SK-N-SH (cell line): ENCODE data around the gene BEST1. TPM values are rescaled to one million over a fixed set of nuclear protein-coding genes. Genes with fewer than 3 reads are reported as not detected.

ENCODE experiments used
- CTCF ChIA-PET: fragments of 300-600, 350-600 bp; formaldehyde crosslinking; extraction: SDS; loops from one replicate; lab custom pipeline; 2021; lab: Yijun Ruan, JAX
- POLR2A ChIA-PET: fragments of 350-600 bp; sonication (Branson Sonifier 250); formaldehyde crosslinking; extraction: SDS; loops from one replicate; lab custom pipeline; 2020; ENCODE audit warnings: antibody characterized with exemption, inconsistent platforms; lab: Yijun Ruan, JAX
- DNase-seq: peaks from one replicate; pipeline ENCODE4 v3.0.0; 2012
- H2AFZ ChIP-seq: fragments of 200-600 bp; sonication (generic); 2 replicates; pipeline ENCODE4 v1.8.1; 2016; ENCODE audit warnings: antibody characterized with exemption, mild to moderate bottlenecking, low read depth
- H3F3A ChIP-seq: fragments of 200-600 bp; sonication (generic); replicated peaks from 2 replicates; pipeline ENCODE3; 2016; ENCODE audit warnings: antibody characterized with exemption, mild to moderate bottlenecking; ENCODE audit not compliant: insufficient read depth
- H3K27ac ChIP-seq, 2 experiments: fragments of 200-500 bp in 1 of 2; fragments of 200-600 bp in 1 of 2; sonication (Bioruptor generic) in 1 of 2; sonication (generic), shearing (Covaris generic) in 1 of 2; 2 replicates each; pipeline versions ENCODE4 v1.5.1 to v1.6.1; 2014 to 2016; ENCODE audit warnings: low read depth in 2 of 2, inconsistent platforms in 1 of 2, low read length in 1 of 2, mild to moderate bottlenecking in 1 of 2, mixed read lengths in 1 of 2
- H3K27me3 ChIP-seq: fragments of 200-600 bp; sonication (generic), shearing (Covaris generic); 2 replicates; pipeline ENCODE4 v1.6.1; 2016; ENCODE audit warnings: mixed run types; ENCODE audit not compliant: insufficient read depth
- H3K36me3 ChIP-seq, 2 experiments: fragments of 200-500 bp in 1 of 2; fragments of 200-600 bp in 1 of 2; sonication (Bioruptor generic) in 1 of 2; sonication (generic) in 1 of 2; replicated peaks in 1 of 2; 2 replicates each; pipeline versions ENCODE3 to v1.5.1; 2014 to 2016; ENCODE audit warnings: low read length in 1 of 2, mild to moderate bottlenecking in 1 of 2; ENCODE audit not compliant: insufficient read depth in 2 of 2, control insufficient read depth in 1 of 2
- H3K4me1 ChIP-seq, 2 experiments: fragments of 200-500 bp in 1 of 2; fragments of 200-600 bp in 1 of 2; sonication (Bioruptor generic) in 1 of 2; sonication (generic), shearing (Covaris generic) in 1 of 2; 2 replicates each; pipeline versions ENCODE4 v1.5.1 to v1.6.1; 2014 to 2016; ENCODE audit warnings: low read depth in 1 of 2, low read length in 1 of 2, mixed run types in 1 of 2; ENCODE audit not compliant: insufficient read depth in 2 of 2, control insufficient read depth in 1 of 2
- H3K4me2 ChIP-seq: fragments of 200-600 bp; sonication (generic), shearing (Covaris generic); 2 replicates; pipeline ENCODE4 v1.6.1; 2017; ENCODE audit warnings: mixed run types
- H3K4me3 ChIP-seq, 2 experiments: fragments of 200-500 bp in 1 of 2; fragments of 200-600 bp in 1 of 2; sonication (Bioruptor generic) in 1 of 2; sonication (generic), shearing (Covaris generic) in 1 of 2; 2 replicates each; pipeline versions ENCODE4 v1.5.1 to v1.8.1; 2014 to 2016; ENCODE audit warnings: low read depth in 2 of 2, inconsistent platforms in 1 of 2, low read length in 1 of 2, mild to moderate bottlenecking in 1 of 2, mixed read lengths in 1 of 2, moderate library complexity in 1 of 2
- H3K79me2 ChIP-seq: fragments of 200-600 bp; sonication (generic); 2 replicates; pipeline ENCODE4 v1.8.1; 2017; ENCODE audit warnings: mild to moderate bottlenecking; ENCODE audit not compliant: insufficient read depth
- H3K9ac ChIP-seq: fragments of 200-600 bp; sonication (generic); 2 replicates; pipeline ENCODE4 v1.6.1; 2017; ENCODE audit warnings: mixed run types
- H3K9me2 ChIP-seq: fragments of 200-600 bp; sonication (generic); 2 replicates; pipeline ENCODE4 v1.6.1; 2017; ENCODE audit warnings: mixed run types
- H3K9me3 ChIP-seq: fragments of 200-600 bp; sonication (generic); 2 replicates; pipeline ENCODE4 v1.6.1; 2017; ENCODE audit warnings: mixed run types, mild to moderate bottlenecking, moderate library complexity
- H4K20me1 ChIP-seq: fragments of 200-600 bp; sonication (generic); 2 replicates; pipeline ENCODE4 v1.6.1; 2017; ENCODE audit warnings: mild to moderate bottlenecking, mixed run types; ENCODE audit not compliant: insufficient read depth
- CHD2 ChIP-seq: fragments of 150-350 bp; IDR thresholded peaks from 2 replicates; pipeline ENCODE4 v1.6.1; 2018; ENCODE audit warnings: low read length; ENCODE audit not compliant: partially characterized antibody
- ELF1 ChIP-seq: IDR thresholded peaks from 2 replicates; pipeline ENCODE4 v1.4.0; 2012
- EP300 ChIP-seq, 2 experiments: IDR thresholded peaks; 2 replicates each; pipeline versions ENCODE4 v1.4.0 to v1.6.1; 2012; ENCODE audit warnings: borderline replicate concordance in 1 of 2, low read depth in 1 of 2, low read length in 1 of 2
- EZH2phosphoT487 ChIP-seq: fragments of 200-600 bp; sonication (generic); IDR thresholded peaks from 2 replicates; pipeline ENCODE4 v1.6.1; 2017; ENCODE audit warnings: low read depth, mixed run types, mild to moderate bottlenecking, antibody characterized with exemption, moderate library complexity, borderline replicate concordance
- FOXJ3 ChIP-seq: sonication (generic); formaldehyde crosslinking; IDR thresholded peaks from 2 replicates; pipeline ENCODE4 v1.5.1; 2020; ENCODE audit warnings: mild to moderate bottlenecking, missing genetic modification reagents
- GABPA ChIP-seq: IDR thresholded peaks from 2 replicates; pipeline ENCODE4 v1.4.0; 2012; ENCODE audit warnings: low read depth, mild to moderate bottlenecking
- GATA2 ChIP-seq: sonication (generic); formaldehyde crosslinking; IDR thresholded peaks from 2 replicates; pipeline ENCODE4 v1.5.0; 2020; ENCODE audit warnings: mild to moderate bottlenecking, missing genetic modification reagents
- IRF3 ChIP-seq: fragments of 150-350 bp; IDR thresholded peaks from 2 replicates; pipeline ENCODE4 v1.6.1; 2016; ENCODE audit warnings: mild to moderate bottlenecking, low read depth, low read length
- MAX ChIP-seq: IDR thresholded peaks from 2 replicates; pipeline ENCODE4 v1.4.0; 2012; ENCODE audit warnings: low read depth
- NRF1 ChIP-seq: IDR thresholded peaks from 2 replicates; pipeline ENCODE4 v1.6.1; 2012; ENCODE audit warnings: low read depth, mild to moderate bottlenecking, low read length
- PBX3 ChIP-seq: IDR thresholded peaks from 2 replicates; pipeline ENCODE4; 2012
- RAD21 ChIP-seq: IDR thresholded peaks from 2 replicates; pipeline ENCODE4 v1.6.1; 2012; ENCODE audit warnings: mild to moderate bottlenecking, low read length
- SIN3A ChIP-seq: IDR thresholded peaks from 2 replicates; pipeline ENCODE4 v1.6.1; 2012; ENCODE audit warnings: low read depth, mild to moderate bottlenecking, low read length, moderate library complexity, borderline replicate concordance
- TCF12 ChIP-seq: IDR thresholded peaks from 2 replicates; pipeline ENCODE4 v1.4.0; 2012
- USF2 ChIP-seq: fragments of 150-350 bp; IDR thresholded peaks from 2 replicates; pipeline ENCODE4 v1.6.1; 2017; ENCODE audit warnings: antibody characterized with exemption, low read length, low read depth, borderline replicate concordance
- YY1 ChIP-seq: IDR thresholded peaks from 2 replicates; pipeline ENCODE4 v1.4.0; 2012; ENCODE audit warnings: low read depth, mild to moderate bottlenecking
- WGBS: methylation state at CpG from one replicate; pipeline ENCODE4 v1.1.6; 2017; ENCODE audit warnings: low lambda C conversion rate; 5-methylcytosine and 5-hydroxymethylcytosine counted together
- polyA plus RNA-seq, 3 experiments: library from polyadenylated mRNA; depleted of rRNA; stranded (reverse); fragments of >200 nt; gene quantifications; 2 replicates each; pipeline ENCODE4 v1.2.3, GENCODE V29; 2012

Gene BEST1
- polyA plus RNA-seq, 1 of the 3 experiments (the other 2 are of a cell fraction), result 0.30 TPM

- CTCF ChIA-PET, result no interaction called here
- no peak overlapping the region for H3K9ac ChIP-seq
- H3K4me1 ChIP-seq, result no peaks in the 10 kb centered on the region
- H3K27ac ChIP-seq, result no peak overlapping the region
- POLR2A ChIA-PET, result no interaction called here
- H3K9me3 ChIP-seq, result no peaks in the 10 kb centered on the region
- no peak overlapping the region for H2AFZ ChIP-seq
- no peak for DNase-seq
- no peaks in the 10 kb centered on the region for H4K20me1 ChIP-seq
- H3K4me2 ChIP-seq, result no peak overlapping the region
- no peaks in the 10 kb centered on the region for H3K9me2 ChIP-seq
- no peak for TF ChIP-seq SIN3A
- TF ChIP-seq USF2, result no peak
- TF ChIP-seq YY1, result no peak
- TF ChIP-seq GABPA, result no peak
- TF ChIP-seq PBX3, result no peak
- TF ChIP-seq TCF12, result no peak
- TF ChIP-seq RAD21, result no peak
- TF ChIP-seq IRF3, result no peak
- TF ChIP-seq EZH2phosphoT487, result no peak
- TF ChIP-seq MAX, result no peak
- no peak for TF ChIP-seq EP300 (IDR thresholded peaks at IDR 0.05; ENCODE audit: borderline replicate concordance in 1 of 2, low read depth in 1 of 2, low read length in 1 of 2)
- no peak for TF ChIP-seq GATA2 (CRISPR knock-in tag)
- no peak for TF ChIP-seq NRF1
- TF ChIP-seq ELF1, result no peak
- TF ChIP-seq FOXJ3 (CRISPR knock-in tag), result no peak
- no peak for TF ChIP-seq CHD2
- TF ChIP-seq, all 33 proteins: peak for 0
- H3F3A ChIP-seq, result no peaks in the 10 kb centered on the region
- no peaks in the 10 kb centered on the region for H3K79me2 ChIP-seq
- H3K36me3 ChIP-seq, result no peaks in the 10 kb centered on the region
- 63% methylated on average over 1 of the region's 1 CpG for WGBS
- no peak overlapping the region for H3K4me3 ChIP-seq
- no peaks in the 10 kb centered on the region for H3K27me3 ChIP-seq
Measured at GRCh38 chr11:62008193-62008592, 58.0 kb downstream of the BEST1 start.
